ENCODE data around the gene RPL10. TPM values are rescaled to one million over a fixed set of nuclear protein-coding genes. Genes with fewer than 3 reads are reported as not detected.

Gene RPL10
- 5,716 TPM for polyA plus RNA-seq

DNA sequence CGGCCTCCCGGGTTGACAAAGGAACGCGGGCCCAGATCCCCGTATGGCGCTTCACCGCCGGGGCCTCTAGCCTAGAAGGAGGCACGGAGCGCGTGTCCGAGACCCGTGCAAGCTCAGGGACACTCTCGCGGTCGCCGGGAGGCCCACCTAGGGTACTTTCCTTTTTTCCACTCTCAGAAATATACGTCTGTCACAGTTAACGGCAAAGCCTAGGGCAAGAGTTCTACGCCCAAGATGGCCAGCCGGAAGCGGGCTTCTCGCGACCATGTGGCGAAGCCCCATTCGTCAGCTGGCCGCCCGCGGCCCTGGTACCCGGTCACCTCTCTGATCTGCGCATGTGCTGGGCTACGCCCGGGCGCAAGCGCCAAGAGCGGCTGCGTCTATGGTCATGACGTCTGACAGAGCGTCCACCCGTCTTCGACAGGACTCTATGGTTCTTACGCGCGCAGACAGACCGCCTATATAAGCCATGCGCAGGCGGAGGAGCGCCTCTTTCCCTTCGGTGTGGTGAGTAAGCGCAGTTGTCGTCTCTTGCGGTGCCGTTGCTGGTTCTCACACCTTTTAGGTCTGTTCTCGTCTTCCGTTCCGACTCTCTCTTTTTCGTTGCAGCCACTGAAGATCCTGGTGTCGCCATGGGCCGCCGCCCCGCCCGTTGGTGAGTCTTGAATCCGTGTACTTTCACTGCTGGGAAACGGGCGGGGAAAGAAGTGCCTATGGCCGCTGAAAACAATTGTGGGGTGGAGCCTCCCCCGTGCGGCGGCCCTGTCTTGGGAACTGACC is at the start of gene RPL10:
Gene RPL10 (plus strand): TSS at position 490 of the 780 bp plus-strand sequence. CDS start 143 bp downstream, at position 633.
- Mint-ChIP-seq H3K4me3 (peak within 1 kb of the TSS; percentile 94 to 99 (median 96)), H3K9me3 (peaks cover 0 to 4% (median 0%) of the 10 kb centered on the region in 3 donors), H3K27me3 (no peaks in the 10 kb centered on the region), H3K4me1 (peaks cover 10 to 14% (median 10%) of the 10 kb centered on the region in 3 donors), H3K36me3 (peaks cover 6% of the 10 kb centered on the region), H3K27ac (peak within 1 kb of the TSS; percentile 94 to 97 (median 96))

DNA sequence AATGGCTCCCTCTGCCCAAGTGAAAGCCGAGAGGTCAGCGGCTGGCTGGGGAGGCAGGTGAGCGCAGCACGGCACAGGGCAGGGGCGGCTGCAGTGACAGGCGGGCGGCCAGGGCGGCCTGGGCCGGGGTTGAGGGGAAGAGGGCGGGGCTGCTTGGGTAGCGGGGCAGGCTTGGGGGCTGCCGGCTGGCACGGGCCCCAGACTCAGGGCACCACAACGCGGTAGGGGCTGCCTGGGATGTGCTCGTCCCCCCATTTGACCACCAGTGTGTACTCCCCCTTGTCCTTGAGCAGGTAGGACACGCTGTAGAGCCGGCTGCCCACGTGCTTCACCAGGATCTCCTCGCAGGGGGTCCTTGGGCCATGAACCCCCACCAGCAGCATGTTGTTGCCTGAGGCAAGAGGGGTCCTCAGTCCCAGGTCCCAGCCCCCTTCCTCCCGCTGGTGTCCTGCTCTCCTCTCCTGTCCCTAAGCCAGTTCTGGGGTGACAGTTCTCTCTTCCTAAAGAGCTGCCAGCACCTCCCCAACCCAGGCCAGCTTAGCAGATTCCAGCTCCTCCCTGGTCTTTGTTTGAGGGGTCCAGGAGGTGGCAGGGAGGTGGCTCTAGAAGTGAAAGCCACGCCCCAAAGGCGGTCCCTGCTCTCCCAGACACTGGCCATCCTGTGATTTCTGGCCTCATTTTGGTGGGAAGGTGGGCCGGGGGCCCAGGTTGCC is 49.4 kb upstream of the RPL10 start:
- Mint-ChIP-seq H3K4me3 (peak overlapping the region in 1 of 4 donors; percentile 17), H3K36me3 (peaks cover 4% of the 10 kb centered on the region), H3K9me3 (no peaks in the 10 kb centered on the region), H3K27me3 (no peaks in the 10 kb centered on the region), H3K27ac (peak overlapping the region in 2 of 3 donors; percentile 89 to 92), H3K4me1 (peaks cover 5 to 17% (median 16%) of the 10 kb centered on the region in 3 donors)

DNA sequence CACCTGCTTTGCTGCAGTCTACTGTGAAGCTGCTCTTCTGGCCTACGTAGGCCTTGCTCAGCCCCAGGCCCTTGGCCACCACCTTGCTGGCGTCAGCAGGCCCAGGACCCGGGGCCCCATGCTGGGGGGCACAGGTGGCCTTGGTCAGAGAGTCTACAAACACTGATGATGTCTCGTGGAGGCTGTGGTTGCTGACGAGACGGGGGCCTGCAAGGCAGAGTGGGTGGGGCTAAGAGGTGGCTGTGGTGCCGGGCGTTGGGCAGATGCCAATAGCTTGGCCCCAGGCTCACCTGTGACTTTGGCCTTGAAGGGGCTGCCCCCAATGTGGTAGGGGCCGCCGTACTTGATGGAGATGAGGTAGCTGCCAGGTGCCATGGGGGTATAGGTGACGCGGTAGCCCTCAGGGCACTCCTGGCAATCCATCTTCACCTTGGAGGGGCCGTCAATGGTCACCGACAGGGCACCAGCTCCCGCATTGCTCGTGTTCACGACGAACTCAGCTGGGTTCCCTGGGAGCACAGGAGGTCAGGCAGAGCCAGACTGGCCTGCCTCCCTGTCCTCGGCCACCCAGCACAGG is 48.7 kb upstream of the RPL10 start:
- Mint-ChIP-seq H3K9me3 (no peaks in the 10 kb centered on the region), H3K4me3 (peak overlapping the region in 1 of 4 donors; percentile 17), H3K36me3 (peaks cover 4% of the 10 kb centered on the region), H3K4me1 (peaks cover 5 to 17% (median 16%) of the 10 kb centered on the region in 3 donors), H3K27me3 (no peaks in the 10 kb centered on the region), H3K27ac (peak overlapping the region in 2 of 3 donors; percentile 91 to 92)

DNA sequence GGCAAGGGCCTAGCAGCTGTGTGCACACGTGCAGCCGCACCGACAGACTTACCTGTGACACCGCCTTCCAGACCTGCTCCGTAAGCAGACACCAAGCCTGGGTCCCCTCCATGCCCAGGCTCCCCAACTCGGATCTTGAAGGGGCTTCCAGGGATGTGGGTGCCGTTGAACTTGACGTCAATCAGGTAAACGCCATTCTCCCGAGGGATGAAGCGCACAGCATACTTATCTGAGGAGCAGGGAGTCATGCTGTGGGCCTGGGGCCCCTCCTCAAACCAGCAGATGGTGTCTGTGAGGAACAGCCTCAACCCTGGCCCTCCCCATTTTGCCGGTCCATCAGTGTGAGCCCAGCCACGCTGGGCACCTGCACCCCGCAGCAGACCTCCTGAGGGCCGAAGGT is 48.2 kb upstream of the RPL10 start:
- H3K27ac Mint-ChIP-seq: peak overlapping the region; percentile 59 to 92 (median 91)
- H3K4me1 Mint-ChIP-seq: peaks cover 5 to 17% (median 16%) of the 10 kb centered on the region in 3 donors
- H3K36me3 Mint-ChIP-seq: peaks cover 4% of the 10 kb centered on the region
- H3K4me3 Mint-ChIP-seq: no peak overlapping the region
- no peaks in the 10 kb centered on the region for H3K9me3 Mint-ChIP-seq
- H3K27me3 Mint-ChIP-seq: no peaks in the 10 kb centered on the region

DNA sequence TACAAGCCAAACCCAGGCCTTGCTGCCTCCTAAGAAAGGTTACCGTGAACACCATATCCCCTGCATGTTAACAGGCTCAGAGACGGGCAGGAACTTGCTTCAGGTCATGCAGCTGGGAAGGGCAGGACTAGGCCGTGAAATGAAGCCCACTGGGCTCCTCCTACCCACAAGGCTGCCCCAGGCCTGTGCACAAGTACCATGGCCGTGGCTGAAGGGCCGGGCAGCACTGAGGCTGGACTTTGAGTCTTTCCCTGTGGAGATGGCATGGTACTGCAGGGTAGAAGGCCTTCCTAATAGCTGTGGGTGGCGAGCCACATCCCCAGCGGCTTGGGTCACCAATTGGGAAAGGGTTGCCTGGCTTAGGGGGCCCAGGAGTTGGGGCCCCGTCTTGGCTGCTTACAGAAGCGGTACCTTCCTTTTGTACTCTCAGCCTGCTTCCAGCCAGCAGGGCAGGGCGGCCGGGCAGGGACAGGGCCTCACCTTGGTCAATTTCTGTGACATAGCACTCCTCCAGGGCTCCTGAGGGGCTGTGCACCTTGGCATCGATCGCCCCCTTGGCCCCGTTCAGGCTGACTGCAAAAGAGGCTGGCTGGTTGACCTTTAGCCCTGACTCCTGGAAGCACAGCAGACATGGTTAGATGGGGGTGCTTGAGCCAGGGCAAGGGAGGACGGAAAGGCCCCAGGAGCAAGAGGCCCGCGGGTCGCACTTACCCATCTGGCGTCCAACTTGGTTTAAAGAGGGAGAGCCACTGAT is 47.6 kb upstream of the RPL10 start:
- H3K36me3 Mint-ChIP-seq: peaks cover 4% of the 10 kb centered on the region
- H3K27ac Mint-ChIP-seq: peak overlapping the region; percentile 67 to 92 (median 91)
- H3K4me1 Mint-ChIP-seq: peaks cover 5 to 17% (median 16%) of the 10 kb centered on the region in 3 donors
- no peaks in the 10 kb centered on the region for H3K9me3 Mint-ChIP-seq
- H3K27me3 Mint-ChIP-seq: no peaks in the 10 kb centered on the region
- peak overlapping the region in 3 of 4 donors; percentile 76 to 82 (median 81) for H3K4me3 Mint-ChIP-seq

DNA sequence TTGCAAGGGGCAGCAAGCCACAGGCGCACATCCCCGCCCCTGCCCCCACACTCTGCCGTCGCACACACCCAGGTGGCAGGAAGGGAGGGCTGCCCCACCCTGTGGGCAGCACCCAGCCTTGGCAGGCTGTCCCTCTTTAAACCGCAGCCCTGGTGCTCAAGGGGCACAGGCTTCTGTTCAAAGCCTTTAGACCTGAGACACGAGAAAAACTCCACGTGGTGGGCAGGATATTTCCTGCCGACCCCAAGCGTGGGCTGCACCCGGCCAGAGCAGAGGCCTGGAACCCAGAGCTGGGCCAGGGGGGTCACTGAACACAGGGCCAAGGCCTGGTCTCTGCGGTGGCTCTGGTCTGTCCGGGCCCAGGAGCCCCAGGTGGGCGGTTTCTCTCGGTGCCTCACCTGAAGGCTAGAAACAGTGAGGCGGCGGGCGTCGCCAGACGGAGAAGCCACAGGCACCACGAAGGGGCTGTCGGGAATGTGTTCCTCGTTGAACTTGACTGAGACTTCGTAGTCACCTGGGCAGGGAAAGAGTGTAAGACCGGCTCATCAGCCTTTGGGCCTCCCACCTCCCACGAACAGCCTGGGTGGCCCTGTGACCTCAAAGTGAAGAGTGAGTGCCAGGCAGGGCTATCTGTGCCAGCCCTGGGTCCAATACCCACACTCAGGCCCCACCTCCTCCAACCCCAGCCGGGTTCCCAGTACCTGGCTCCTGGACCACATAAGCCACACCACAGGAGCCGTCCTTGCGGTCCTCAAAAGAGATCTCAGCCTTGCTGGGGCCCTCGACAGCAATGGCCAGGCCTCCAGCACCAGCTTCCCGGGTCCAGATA is 46.8 kb upstream of the RPL10 start:
- Mint-ChIP-seq H3K9me3 (no peaks in the 10 kb centered on the region), H3K27ac (peak overlapping the region; percentile 71 to 92 (median 91)), H3K4me1 (peaks cover 5 to 17% (median 16%) of the 10 kb centered on the region in 3 donors), H3K4me3 (peak overlapping the region; percentile 21 to 82 (median 78)), H3K27me3 (no peaks in the 10 kb centered on the region), H3K36me3 (peaks cover 4% of the 10 kb centered on the region)

DNA sequence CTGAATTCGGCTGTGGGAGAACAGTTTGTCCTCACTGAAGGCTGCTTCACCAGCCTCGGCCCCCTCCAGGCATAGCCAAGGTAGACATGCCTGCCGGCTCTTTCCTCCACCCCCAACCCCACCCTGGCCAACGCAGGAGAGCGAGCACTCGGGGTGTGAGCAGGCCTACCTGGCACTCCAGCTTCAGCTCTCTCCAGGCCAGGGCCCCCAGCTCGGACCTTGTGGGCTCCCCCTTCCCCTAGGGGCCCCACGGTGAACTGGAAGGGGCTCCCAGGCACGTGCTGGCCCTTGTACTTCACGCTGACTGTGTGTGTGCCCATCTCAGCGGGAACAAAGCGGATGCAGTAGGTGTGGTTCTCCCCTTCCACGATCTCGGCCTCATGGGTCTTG is 46.2 kb upstream of the RPL10 start:
- H3K27me3 Mint-ChIP-seq: no peaks in the 10 kb centered on the region
- H3K4me1 Mint-ChIP-seq: peaks cover 5 to 17% (median 15%) of the 10 kb centered on the region in 3 donors
- peaks cover 4% of the 10 kb centered on the region for H3K36me3 Mint-ChIP-seq
- peak overlapping the region in 3 of 4 donors; percentile 76 to 81 (median 78) for H3K4me3 Mint-ChIP-seq
- peak overlapping the region; percentile 71 to 92 (median 91) for H3K27ac Mint-ChIP-seq
- H3K9me3 Mint-ChIP-seq: no peaks in the 10 kb centered on the region

DNA sequence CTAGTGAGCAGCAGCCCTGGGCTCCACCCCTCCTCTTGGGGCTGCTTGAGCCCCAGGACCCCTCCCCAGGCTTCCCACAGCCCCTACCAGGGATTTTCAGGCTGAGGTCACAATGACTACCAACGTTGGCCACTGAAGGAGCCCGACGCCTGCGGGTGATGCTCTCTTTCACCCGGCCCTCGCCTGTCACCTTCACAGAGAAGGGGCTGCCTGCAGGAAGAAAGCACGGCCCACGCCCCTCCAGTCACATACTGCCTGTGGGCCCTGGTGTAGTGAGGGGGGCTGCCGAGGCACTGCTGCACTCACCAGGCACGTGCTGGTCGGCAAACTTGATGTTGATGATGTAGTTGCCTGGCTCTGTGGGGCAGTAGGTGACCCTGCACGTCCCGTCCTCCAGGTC is 45.7 kb upstream of the RPL10 start:
- H3K4me1 Mint-ChIP-seq: peaks cover 5 to 12% (median 10%) of the 10 kb centered on the region in 3 donors
- no peaks in the 10 kb centered on the region for H3K9me3 Mint-ChIP-seq
- peak overlapping the region in 2 of 3 donors; percentile 59 to 91 for H3K27ac Mint-ChIP-seq
- no peaks in the 10 kb centered on the region for H3K27me3 Mint-ChIP-seq
- H3K36me3 Mint-ChIP-seq: no peaks in the 10 kb centered on the region
- H3K4me3 Mint-ChIP-seq: peak overlapping the region in 3 of 4 donors; percentile 48 to 81 (median 78)

DNA sequence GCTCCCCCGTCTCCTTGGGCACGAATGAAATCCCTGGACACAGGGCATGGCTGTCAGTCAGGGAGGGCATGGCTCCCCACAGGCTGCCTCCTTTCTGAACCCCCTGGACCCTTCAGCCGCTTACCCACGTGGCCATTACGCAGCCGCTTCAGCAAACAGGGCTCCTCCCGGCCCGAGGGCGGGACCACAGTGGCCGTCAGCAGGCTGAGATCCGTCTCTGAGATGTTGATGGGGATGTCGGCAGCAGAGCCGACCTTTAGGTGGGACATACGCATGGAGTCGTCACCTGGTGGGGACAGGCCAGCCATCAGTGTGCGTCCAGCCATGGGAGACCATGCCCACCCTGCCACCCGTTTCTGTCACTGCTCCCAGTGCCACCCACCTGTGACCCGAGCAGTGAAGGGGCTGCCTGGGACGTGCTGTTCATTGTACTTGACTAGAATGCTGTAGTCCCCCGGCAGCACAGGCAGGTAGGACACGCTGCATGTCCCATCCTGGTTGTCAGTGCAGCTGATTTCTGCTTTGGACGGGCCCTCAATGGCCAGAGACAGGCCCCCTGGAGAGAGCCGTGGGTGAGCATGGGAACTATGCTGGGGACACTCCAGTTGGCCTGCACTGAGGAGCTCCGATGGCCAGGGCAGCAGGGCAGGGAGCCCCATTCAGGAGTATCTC is 44.9 kb upstream of the RPL10 start:
- no peaks in the 10 kb centered on the region for H3K36me3 Mint-ChIP-seq
- no peaks in the 10 kb centered on the region for H3K9me3 Mint-ChIP-seq
- peak overlapping the region in 2 of 3 donors; percentile 74 to 87 for H3K27ac Mint-ChIP-seq
- H3K4me1 Mint-ChIP-seq: peaks cover 5 to 11% (median 7%) of the 10 kb centered on the region in 3 donors
- no peaks in the 10 kb centered on the region for H3K27me3 Mint-ChIP-seq
- peak overlapping the region in 3 of 4 donors; percentile 27 to 45 (median 28) for H3K4me3 Mint-ChIP-seq

DNA sequence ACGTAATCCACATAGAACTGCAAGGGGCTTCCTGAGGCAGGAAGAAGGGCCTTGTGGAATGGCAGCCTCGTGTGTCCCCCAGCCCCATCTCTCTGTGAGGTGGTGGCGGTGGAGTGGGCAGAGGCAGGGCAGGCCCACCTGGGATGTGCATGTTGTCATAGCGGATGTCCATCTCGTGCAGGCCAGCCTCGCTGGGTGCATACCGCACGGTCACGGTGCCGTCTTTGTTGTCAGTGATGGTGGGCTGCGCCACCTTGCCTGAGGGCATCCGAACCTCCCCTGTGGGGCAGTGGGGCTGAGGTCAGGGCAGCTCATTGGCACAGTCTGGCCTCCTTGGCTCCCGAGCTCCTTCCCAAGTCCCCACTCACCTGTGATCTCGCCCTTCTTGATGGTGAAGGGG is 44.2 kb upstream of the RPL10 start:
- H3K36me3 Mint-ChIP-seq: no peaks in the 10 kb centered on the region
- H3K4me1 Mint-ChIP-seq: peaks cover 5 to 10% (median 8%) of the 10 kb centered on the region in 3 donors
- H3K4me3 Mint-ChIP-seq: no peak overlapping the region
- no peaks in the 10 kb centered on the region for H3K27me3 Mint-ChIP-seq
- H3K9me3 Mint-ChIP-seq: no peaks in the 10 kb centered on the region
- peak overlapping the region in 2 of 3 donors; percentile 74 to 87 for H3K27ac Mint-ChIP-seq

DNA sequence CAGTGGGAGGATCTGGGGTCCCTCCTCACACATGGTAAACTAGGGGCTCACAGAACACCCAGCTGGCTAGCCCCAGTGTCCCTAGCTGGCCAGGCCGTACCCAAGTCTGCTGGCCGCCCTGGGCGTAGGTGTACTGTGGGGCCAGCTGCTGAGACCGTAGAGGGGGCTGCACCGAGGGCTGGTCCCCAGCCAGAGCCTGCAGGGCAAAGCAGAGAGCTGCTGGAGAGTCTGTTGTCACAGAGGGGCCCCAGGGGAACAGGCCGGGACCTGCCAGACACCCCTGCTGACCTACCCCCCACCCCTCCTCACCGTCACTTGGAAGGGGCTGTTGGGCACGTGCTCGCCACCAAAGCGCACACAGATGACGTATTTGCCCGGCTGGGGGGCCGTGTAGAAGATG is 43.7 kb upstream of the RPL10 start:
- H3K27ac Mint-ChIP-seq: peak overlapping the region in 2 of 3 donors; percentile 35 to 69
- peaks cover 5 to 9% (median 8%) of the 10 kb centered on the region in 3 donors for H3K4me1 Mint-ChIP-seq
- H3K9me3 Mint-ChIP-seq: no peaks in the 10 kb centered on the region
- H3K4me3 Mint-ChIP-seq: no peak overlapping the region
- no peaks in the 10 kb centered on the region for H3K27me3 Mint-ChIP-seq
- H3K36me3 Mint-ChIP-seq: no peaks in the 10 kb centered on the region

DNA sequence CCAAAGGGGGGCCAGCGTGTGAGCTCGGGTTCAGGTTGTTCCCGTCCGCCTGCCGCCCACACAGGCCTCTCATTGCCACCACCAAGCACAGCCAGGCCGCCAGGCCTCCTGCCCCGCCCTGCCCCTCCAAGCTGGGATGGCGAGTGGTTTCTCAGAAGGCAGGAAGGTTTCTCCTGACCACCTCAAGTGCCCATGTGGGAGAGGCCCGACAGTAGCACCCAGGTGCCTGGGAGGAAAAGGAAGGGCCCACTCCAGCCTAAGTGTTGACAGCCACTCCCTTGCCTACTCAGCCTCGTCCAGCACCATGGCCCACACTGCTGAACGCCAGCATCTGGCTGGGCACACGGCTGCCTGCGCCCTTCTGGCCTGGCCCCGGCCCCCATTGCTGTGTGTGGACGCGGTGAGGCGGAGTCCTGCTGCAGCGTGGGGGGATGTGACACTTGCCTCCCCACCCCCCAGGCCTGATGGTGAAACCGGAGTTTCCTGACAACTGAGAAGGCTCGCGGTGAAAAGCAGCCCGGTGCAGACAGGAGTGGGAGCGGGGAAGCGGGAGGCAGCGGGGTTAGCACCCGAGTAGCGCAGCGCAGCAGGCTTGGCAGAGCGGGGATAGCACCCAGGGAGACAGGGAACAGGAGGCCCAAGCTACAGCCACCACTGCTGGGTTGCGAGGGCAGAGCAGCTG is 42.9 kb upstream of the RPL10 start:
- peaks cover 5 to 9% (median 8%) of the 10 kb centered on the region in 3 donors for H3K4me1 Mint-ChIP-seq
- peak overlapping the region in 1 of 3 donors; percentile 69 for H3K27ac Mint-ChIP-seq
- no peaks in the 10 kb centered on the region for H3K27me3 Mint-ChIP-seq
- no peaks in the 10 kb centered on the region for H3K9me3 Mint-ChIP-seq
- H3K4me3 Mint-ChIP-seq: peak overlapping the region in 1 of 4 donors; percentile 75
- no peaks in the 10 kb centered on the region for H3K36me3 Mint-ChIP-seq

DNA sequence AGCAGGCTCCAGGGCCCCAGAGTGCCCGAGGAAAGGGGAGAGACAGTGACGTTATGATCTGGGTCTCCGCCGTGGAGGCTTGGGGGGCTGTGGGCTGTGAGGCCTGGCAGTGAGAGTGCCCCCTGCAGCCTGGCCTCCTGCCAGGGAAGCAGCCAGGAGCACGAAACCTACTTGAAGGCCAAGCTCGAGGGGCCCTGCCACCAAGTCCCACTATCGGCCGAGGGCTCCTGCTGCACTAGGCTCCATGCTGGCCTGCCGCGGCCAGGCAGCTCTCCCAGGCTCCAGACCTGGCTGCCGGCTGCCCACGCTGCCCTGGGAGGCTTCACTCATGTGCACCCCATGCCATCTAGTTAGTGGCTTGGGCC is 42.4 kb upstream of the RPL10 start:
- Mint-ChIP-seq H3K27ac (no peak overlapping the region), H3K9me3 (no peaks in the 10 kb centered on the region), H3K36me3 (no peaks in the 10 kb centered on the region), H3K4me1 (peaks cover 5 to 9% (median 8%) of the 10 kb centered on the region in 3 donors), H3K27me3 (no peaks in the 10 kb centered on the region), H3K4me3 (no peak overlapping the region)
